ENCODE measurements around the gene DHH. TPM values are rescaled to one million over a fixed set of nuclear protein-coding genes. Genes with fewer than 3 reads are reported as not detected.

Gene DHH
- total and polyA plus RNA-seq, 9 of the 15 experiments (the other 6 are each of a cell fraction or from before 2014, with no cell fraction given): 0.07 to 2.6 (median 0.54) TPM

GRCh38 chr12:49130151-49131050, 35.8 kb upstream of the DHH start (continued):
- TF ChIP-seq PBX2 (CRISPR knock-in tag; IDR thresholded peaks at IDR 0.05; ENCODE audit: low read depth) (no peak), PBX2 (tag; conservative IDR thresholded peaks at IDR 0.05; ENCODE audit: low read depth) (no peak; the same call in 1 of the 2 replicates), PYGO2 (tag; IDR thresholded peaks at IDR 0.05) (no peak), ZNF354B (CRISPR knock-in tag; IDR thresholded peaks at IDR 0.05) (no peak), NFIX (CRISPR knock-in tag; IDR thresholded peaks at IDR 0.05; ENCODE audit: low read depth) (no peak; the same call in 1 of the 2 replicates), CBFA2T3 (IDR thresholded peaks at IDR 0.05) (peak; percentile 24; the same call in 1 of the 2 replicates), ZNF318 (IDR thresholded peaks at IDR 0.05; ENCODE audit: borderline replicate concordance in 1 of 2, low read depth in 1 of 2) (peak in 1 of 2 experiments; percentile 46; a peak in 1 of 4 replicates), IFI16 (CRISPR knock-in tag; IDR thresholded peaks at IDR 0.05) (no peak), BCOR (IDR thresholded peaks at IDR 0.05) (peak; percentile 37; the same call in 1 of the 2 replicates), BRF1 (IDR thresholded peaks at IDR 0.05; ENCODE audit: borderline replicate concordance, extremely low read depth, insufficient read length) (no peak), ZNF444 (CRISPR knock-in tag; IDR thresholded peaks at IDR 0.05) (peak; percentile 51; the same call in 1 of the 2 replicates), ZNF431 (CRISPR knock-in tag; IDR thresholded peaks at IDR 0.05) (peak; percentile 74), ZNF143 (CRISPR knock-in tag; IDR thresholded peaks at IDR 0.05) (0 out of 2 replicates have a peak, but pooled peaks have one; percentile 22), ZNF280B (CRISPR knock-in tag; IDR thresholded peaks at IDR 0.05) (no peak), EP300 (IDR thresholded peaks at IDR 0.05; ENCODE audit: low read length) (peak; percentile 62; the same call in 1 of the 2 replicates)
